CD4-positive, alpha-beta T cell treated with Interleukin-21 for 1 hour (primary cell): Measurements from ENCODE around the gene FAM32A.
"Not testable (repeated sequence)": the region's sequence is repeated elsewhere in the genome, so short reads cannot be mapped to it uniquely, and the experiment has no call there.

Source experiments
- DNase-seq: peaks from one replicate; pipeline ENCODE4 v3.0.0-alpha.2; 2020

FAM32A gene

GRCh38 chr19:16166417-16166816, 18.8 kb upstream of the FAM32A start:
- DNase-seq, result no peak

GRCh38 chr19:16167055-16167454, 18.2 kb upstream of the FAM32A start:
- no peak for DNase-seq

GRCh38 chr19:16168465-16169081, 16.6 kb upstream of the FAM32A start:
- peak; percentile 40 for DNase-seq

GRCh38 chr19:16170134-16170533, 15.1 kb upstream of the FAM32A start:
- DNase-seq, result no peak

GRCh38 chr19:16175954-16176353, 9.3 kb upstream of the FAM32A start:
- no peak for DNase-seq

GRCh38 chr19:16178866-16179265, 6.3 kb upstream of the FAM32A start:
- DNase-seq, result not testable (repeated sequence)

GRCh38 chr19:16180611-16181010, 4.6 kb upstream of the FAM32A start:
- DNase-seq, result no peak

GRCh38 chr19:16184665-16185122, 516 bp upstream of the FAM32A start:
- no peak for DNase-seq

GRCh38 chr19:16185768-16186123, 536 bp downstream of the FAM32A start:
- peak; percentile 35 for DNase-seq

GRCh38 chr19:16188521-16188920, 3.3 kb downstream of the FAM32A start:
- DNase-seq, result no peak

GRCh38 chr19:16190198-16190597, 5.0 kb downstream of the FAM32A start:
- no peak for DNase-seq

GRCh38 chr19:16190736-16191135, 5.5 kb downstream of the FAM32A start:
- no peak for DNase-seq

GRCh38 chr19:16191216-16191908, 6.2 kb downstream of the FAM32A start:
- no peak for DNase-seq

- no peak for DNase-seq
These were observed 8.3 kb downstream of the FAM32A start for GRCh38 chr19:16193466-16193865.

GRCh38 chr19:16197188-16197621, 12.0 kb downstream of the FAM32A start:
- no peak for DNase-seq

- DNase-seq, result peak; percentile 98
These were observed 12.6 kb downstream of the FAM32A start, which contains the start of gene AP1M1 for GRCh38 chr19:16197622-16198369. Gene AP1M1 (plus strand): TSS chr19:16197911. CDS start chr19:16198027, 116 bp downstream.

GRCh38 chr19:16198370-16198651, 13.1 kb downstream of the FAM32A start:
- no peak for DNase-seq

- DNase-seq, result no peak
These were observed 14.2 kb downstream of the FAM32A start for GRCh38 chr19:16199275-16199932.

GRCh38 chr19:16200038-16201010, 15.1 kb downstream of the FAM32A start:
- no peak for DNase-seq

- no peak for DNase-seq
These were observed 15.8 kb downstream of the FAM32A start for GRCh38 chr19:16201011-16201391.

GRCh38 chr19:16202320-16203255, 17.4 kb downstream of the FAM32A start:
- no peak for DNase-seq
